ENCODE measurements around the gene EYA2.

EYA2 gene

GRCh38 chr20:47222468-47223119, 328.0 kb downstream of the EYA2 start:
- no peaks in the 10 kb centered on the region for H3K27me3 Mint-ChIP-seq
- H3K4me3 Mint-ChIP-seq: no peak overlapping the region
- peaks cover 44 to 64% of the 10 kb centered on the region in 2 donors for H3K36me3 Mint-ChIP-seq
- H3K27ac Mint-ChIP-seq: peak overlapping the region; percentile 80
- ATAC-seq (replicated peaks) (no peak), DNase-seq (no peak)
- H3K9me3 Mint-ChIP-seq: no peaks in the 10 kb centered on the region
- peaks cover 2 to 23% of the 10 kb centered on the region in 2 donors for H3K4me1 Mint-ChIP-seq

DNA sequence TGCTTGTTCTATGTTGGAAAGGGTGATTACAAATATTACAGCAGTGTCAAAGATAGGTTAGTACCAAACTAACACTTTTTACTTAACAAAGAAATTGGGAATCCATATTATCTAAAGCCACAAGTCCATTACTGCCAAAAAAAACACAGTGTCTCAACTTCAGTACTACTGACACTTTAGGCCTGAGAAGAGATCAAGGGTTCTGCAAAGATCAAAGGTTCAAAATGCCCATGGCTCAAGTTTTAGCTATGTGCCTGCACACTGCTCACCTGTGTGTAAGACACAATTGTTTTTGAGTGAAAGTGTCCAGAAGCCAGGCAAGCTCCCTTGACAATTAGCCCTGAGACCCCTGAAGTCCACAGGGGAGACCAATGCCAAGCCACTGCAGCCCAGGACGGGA, 329.3 kb downstream of the EYA2 start:
- peaks cover 40 to 58% of the 10 kb centered on the region in 2 donors for H3K36me3 Mint-ChIP-seq

GRCh38 chr20:47224300-47224791, 329.7 kb downstream of the EYA2 start:
- H3K4me3 Mint-ChIP-seq: no peak overlapping the region
- peaks cover 40 to 58% of the 10 kb centered on the region in 2 donors for H3K36me3 Mint-ChIP-seq
- H3K27ac Mint-ChIP-seq: peak overlapping the region; percentile 63
- peaks cover 2 to 11% of the 10 kb centered on the region in 2 donors for H3K4me1 Mint-ChIP-seq
- no peaks in the 10 kb centered on the region for H3K9me3 Mint-ChIP-seq
- no peak for ATAC-seq (replicated peaks)
- no peaks in the 10 kb centered on the region for H3K27me3 Mint-ChIP-seq
- DNase-seq: no peak

More for the DNA sequence above, 329.3 kb downstream of the EYA2 start:
- ATAC-seq (replicated peaks) (no peak), DNase-seq (no peak)
- Mint-ChIP-seq H3K27me3 (no peaks in the 10 kb centered on the region), H3K4me1 (peaks cover 2 to 11% of the 10 kb centered on the region in 2 donors), H3K27ac (no peak overlapping the region), H3K4me3 (no peak overlapping the region), H3K9me3 (no peaks in the 10 kb centered on the region)

DNA sequence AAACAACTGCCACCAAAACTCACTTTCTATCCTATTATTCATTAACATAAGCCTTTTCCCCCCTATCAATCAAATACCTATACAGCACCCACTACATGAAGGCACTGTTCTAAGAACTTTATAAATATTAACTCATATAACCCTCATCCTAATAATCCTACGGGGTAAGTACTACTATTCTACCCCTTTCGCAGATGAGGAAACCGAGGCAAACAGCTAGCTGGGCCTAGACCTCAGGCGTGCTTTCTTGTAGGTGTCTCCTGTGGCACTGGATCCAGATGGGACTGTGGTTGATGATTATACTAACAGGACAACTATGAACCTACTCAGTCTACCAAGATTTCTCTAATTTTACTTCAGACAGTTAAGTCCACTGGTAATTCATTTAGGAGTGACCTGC, 330.2 kb downstream of the EYA2 start:
- Mint-ChIP-seq H3K27ac (peak overlapping the region; percentile 63), H3K36me3 (peaks cover 37 to 54% of the 10 kb centered on the region in 2 donors)

GRCh38 chr20:47225458-47225857, 330.8 kb downstream of the EYA2 start:
- no peak for DNase-seq
- Mint-ChIP-seq H3K36me3 (peaks cover 31 to 49% of the 10 kb centered on the region in 2 donors), H3K9me3 (no peaks in the 10 kb centered on the region), H3K27me3 (no peaks in the 10 kb centered on the region), H3K4me1 (peaks cover 2 to 11% of the 10 kb centered on the region in 2 donors), H3K4me3 (no peak overlapping the region), H3K27ac (no peak overlapping the region)
- no peak for ATAC-seq (replicated peaks)

More for the DNA sequence above, 330.2 kb downstream of the EYA2 start:
- Mint-ChIP-seq H3K27me3 (no peaks in the 10 kb centered on the region), H3K4me3 (no peak overlapping the region), H3K4me1 (peaks cover 2 to 11% of the 10 kb centered on the region in 2 donors), H3K9me3 (no peaks in the 10 kb centered on the region)
- DNase-seq (no peak), ATAC-seq (replicated peaks) (no peak)

DNA sequence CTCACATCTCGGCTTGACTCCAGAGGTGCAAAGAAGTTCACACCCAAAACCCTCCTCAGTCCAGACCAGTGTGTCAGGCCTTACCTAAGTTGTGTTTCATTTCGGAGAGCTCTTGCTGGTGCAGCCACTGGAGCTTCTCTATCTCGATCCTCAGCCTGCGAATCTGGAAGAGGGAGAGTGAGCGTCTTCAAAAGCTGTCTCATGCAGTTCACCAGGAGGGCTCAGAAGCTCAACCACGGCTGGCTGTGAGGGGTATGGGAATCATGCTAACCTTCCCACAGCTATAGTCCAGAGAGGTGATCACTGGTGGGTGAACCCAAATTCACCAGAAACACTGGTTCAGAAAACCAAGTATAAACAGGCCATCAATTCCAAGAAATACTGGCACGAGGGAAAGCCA, 332.5 kb downstream of the EYA2 start:
- Mint-ChIP-seq H3K4me3 (no peak overlapping the region), H3K4me1 (peaks cover 2 to 5% of the 10 kb centered on the region in 2 donors), H3K36me3 (peaks cover 34 to 52% of the 10 kb centered on the region in 2 donors), H3K27ac (no peak overlapping the region), H3K9me3 (no peaks in the 10 kb centered on the region), H3K27me3 (no peaks in the 10 kb centered on the region)
- DNase-seq (no peak), ATAC-seq (replicated peaks) (no peak)

DNA sequence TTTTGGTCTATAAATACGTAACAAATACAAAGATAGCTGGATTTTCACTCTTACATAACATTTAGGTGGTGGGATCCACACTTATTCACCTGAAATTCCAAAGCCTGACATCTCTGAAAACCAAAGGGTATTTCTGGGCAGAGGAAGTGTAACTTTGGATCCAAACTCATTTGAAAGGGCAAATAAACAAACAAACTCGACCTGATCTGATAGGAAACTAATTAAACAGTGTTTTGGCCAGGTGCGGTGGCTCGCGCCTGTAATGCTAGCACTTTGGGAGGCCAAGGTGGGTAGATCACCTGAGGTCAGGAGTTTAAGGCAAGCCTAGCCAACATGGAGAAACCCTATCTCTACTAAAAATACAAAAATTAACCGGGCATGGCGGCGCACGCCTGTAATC, 332.9 kb downstream of the EYA2 start:
- Mint-ChIP-seq H3K4me1 (peaks cover 2 to 5% of the 10 kb centered on the region in 2 donors), H3K27me3 (no peaks in the 10 kb centered on the region), H3K9me3 (no peaks in the 10 kb centered on the region), H3K27ac (peak overlapping the region; percentile 20), H3K36me3 (peaks cover 30 to 49% of the 10 kb centered on the region in 2 donors), H3K4me3 (no peak overlapping the region)
- ATAC-seq (replicated peaks): no peak
- no peak for DNase-seq

- Mint-ChIP-seq H3K27ac (peak overlapping the region; percentile 22), H3K36me3 (peaks cover 31 to 47% of the 10 kb centered on the region in 2 donors)
- ATAC-seq (replicated peaks): no peak
These were observed 334.0 kb downstream of the EYA2 start for GRCh38 chr20:47228654-47229053.

GRCh38 chr20:47230811-47231256, 336.2 kb downstream of the EYA2 start:
- no peaks in the 10 kb centered on the region for H3K9me3 Mint-ChIP-seq
- ATAC-seq (replicated peaks) (no peak), DNase-seq (no peak)
- no peak overlapping the region for H3K4me3 Mint-ChIP-seq
- H3K27me3 Mint-ChIP-seq: no peaks in the 10 kb centered on the region
- no peaks in the 10 kb centered on the region for H3K4me1 Mint-ChIP-seq
- H3K36me3 Mint-ChIP-seq: peaks cover 34 to 51% of the 10 kb centered on the region in 2 donors
- H3K27ac Mint-ChIP-seq: peak overlapping the region; percentile 6

More at GRCh38 chr20:47228654-47229053, 334.0 kb downstream of the EYA2 start:
- Mint-ChIP-seq H3K9me3 (no peaks in the 10 kb centered on the region), H3K4me3 (no peak overlapping the region), H3K27me3 (no peaks in the 10 kb centered on the region), H3K4me1 (peaks cover 2 to 5% of the 10 kb centered on the region in 2 donors)
- no peak for DNase-seq

DNA sequence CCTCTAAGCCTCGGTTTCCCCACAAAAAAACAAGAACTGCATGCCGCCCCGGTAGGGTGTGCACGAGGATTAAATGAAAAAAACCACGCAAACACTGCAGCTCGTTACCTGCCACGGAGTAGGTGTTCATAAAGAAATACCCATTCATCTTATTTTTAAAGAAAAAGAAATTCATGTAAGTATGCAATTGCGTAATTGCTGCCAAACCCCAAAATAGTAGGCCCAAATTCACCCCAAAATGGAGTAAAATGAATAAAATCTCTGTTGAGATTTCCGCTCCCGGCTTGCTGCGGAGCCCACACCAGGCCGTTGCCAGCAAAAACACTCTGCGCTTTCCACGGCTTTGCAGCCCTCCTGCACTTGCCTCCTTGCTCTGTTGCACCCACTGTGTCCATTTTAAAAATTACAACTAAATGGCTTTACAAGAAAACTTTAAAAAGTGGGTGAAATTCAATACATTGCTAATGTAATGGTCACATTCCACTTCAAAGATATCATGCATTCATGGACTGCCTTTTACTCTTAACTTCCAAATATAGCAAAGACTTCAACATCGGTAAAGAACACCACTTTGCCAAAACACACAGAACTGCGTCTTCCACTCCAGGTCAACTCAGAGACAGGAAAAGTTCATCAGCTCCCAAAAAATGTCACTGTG, 336.9 kb downstream of the EYA2 start:
- Mint-ChIP-seq H3K36me3 (peaks cover 35 to 50% of the 10 kb centered on the region in 2 donors), H3K4me1 (no peaks in the 10 kb centered on the region), H3K9me3 (no peaks in the 10 kb centered on the region), H3K27ac (peak overlapping the region; percentile 20), H3K4me3 (no peak overlapping the region), H3K27me3 (no peaks in the 10 kb centered on the region)
- no peak for DNase-seq
- ATAC-seq (replicated peaks): no peak

DNA sequence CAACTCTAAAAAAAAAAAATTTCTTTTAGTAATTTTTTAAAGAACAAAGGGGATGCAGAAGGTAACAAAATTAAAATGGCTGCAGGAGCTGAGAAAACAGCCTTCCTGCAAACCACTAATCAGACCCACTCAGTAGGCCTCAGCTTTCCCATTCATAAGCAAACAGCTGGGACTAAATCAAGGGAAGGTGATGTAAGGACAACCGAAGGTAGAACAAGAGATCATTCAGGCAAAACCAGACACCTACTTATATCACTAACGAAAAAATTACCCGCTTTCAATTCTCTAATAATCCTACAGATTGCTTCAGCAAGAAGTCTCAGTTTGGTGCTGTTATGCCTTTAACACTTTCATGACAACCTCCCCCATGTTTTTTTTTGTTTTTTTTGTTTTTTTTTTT, 337.9 kb downstream of the EYA2 start:
- H3K36me3 Mint-ChIP-seq: peaks cover 41 to 50% of the 10 kb centered on the region in 2 donors
- no peak overlapping the region for H3K27ac Mint-ChIP-seq
- DNase-seq (no peak), ATAC-seq (replicated peaks) (no peak)
- H3K9me3 Mint-ChIP-seq: no peaks in the 10 kb centered on the region
- H3K27me3 Mint-ChIP-seq: no peaks in the 10 kb centered on the region
- H3K4me1 Mint-ChIP-seq: no peaks in the 10 kb centered on the region
- H3K4me3 Mint-ChIP-seq: no peak overlapping the region

GRCh38 chr20:47233333-47234188, 338.9 kb downstream of the EYA2 start:
- H3K9me3 Mint-ChIP-seq: no peaks in the 10 kb centered on the region
- no peaks in the 10 kb centered on the region for H3K27me3 Mint-ChIP-seq
- no peak overlapping the region for H3K4me3 Mint-ChIP-seq
- ATAC-seq (replicated peaks) (no peak), DNase-seq (no peak)
- H3K4me1 Mint-ChIP-seq: no peaks in the 10 kb centered on the region
- peaks cover 41 to 56% of the 10 kb centered on the region in 2 donors for H3K36me3 Mint-ChIP-seq
- H3K27ac Mint-ChIP-seq: no peak overlapping the region

DNA sequence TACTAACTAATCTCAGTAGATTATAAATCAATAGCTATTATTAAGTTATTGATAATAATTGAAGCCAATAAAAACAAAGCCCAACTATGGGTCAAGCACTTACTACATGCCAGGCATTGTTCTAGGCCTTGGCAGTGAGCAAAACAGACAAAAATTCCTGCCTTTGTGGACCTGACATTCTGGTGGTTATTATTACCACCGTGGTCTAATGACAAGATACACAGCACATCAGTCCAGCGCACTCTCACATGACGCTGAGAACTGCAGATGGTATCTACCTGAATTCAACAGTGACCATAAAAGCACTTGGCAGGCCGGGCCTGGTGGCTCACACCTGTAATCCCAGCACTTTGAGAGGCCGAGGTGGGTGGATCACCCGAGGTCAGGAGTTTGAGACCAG, 340.5 kb downstream of the EYA2 start:
- H3K4me3 Mint-ChIP-seq: no peak overlapping the region
- no peaks in the 10 kb centered on the region for H3K27me3 Mint-ChIP-seq
- peaks cover 46 to 66% of the 10 kb centered on the region in 2 donors for H3K36me3 Mint-ChIP-seq
- H3K27ac Mint-ChIP-seq: no peak overlapping the region
- no peaks in the 10 kb centered on the region for H3K4me1 Mint-ChIP-seq
- ATAC-seq (replicated peaks) (no peak), DNase-seq (no peak)
- no peaks in the 10 kb centered on the region for H3K9me3 Mint-ChIP-seq
